ENCODE results near the gene ASXL1. TPM values are rescaled to one million over a fixed set of nuclear protein-coding genes. Genes with fewer than 3 reads are reported as not detected.

ASXL1 gene
- polyA plus RNA-seq, 1 of the 3 experiments (the other 2 are of a cell fraction): 36.6 TPM

GRCh38 chr20:32473231-32474008 lies 115.3 kb downstream of the ASXL1 start:
- no peak for TF ChIP-seq EZH2phosphoT487 (IDR thresholded peaks at IDR 0.05; ENCODE audit: borderline replicate concordance, low read depth)
- TF ChIP-seq MXI1 (IDR thresholded peaks at IDR 0.05; ENCODE audit: low read depth, low read length): no peak
- no peak for TF ChIP-seq NFIC (IDR thresholded peaks at IDR 0.05; ENCODE audit: borderline replicate concordance)
- no peak for TF ChIP-seq FOSL2 (IDR thresholded peaks at IDR 0.05; ENCODE audit: borderline replicate concordance, low read depth)
- no peak for TF ChIP-seq POLR2AphosphoS5 (IDR thresholded peaks at IDR 0.05; ENCODE audit: low read depth, low read length)
- no peak for TF ChIP-seq TCF12 (IDR thresholded peaks at IDR 0.05)
- TF ChIP-seq, protein P1, sequence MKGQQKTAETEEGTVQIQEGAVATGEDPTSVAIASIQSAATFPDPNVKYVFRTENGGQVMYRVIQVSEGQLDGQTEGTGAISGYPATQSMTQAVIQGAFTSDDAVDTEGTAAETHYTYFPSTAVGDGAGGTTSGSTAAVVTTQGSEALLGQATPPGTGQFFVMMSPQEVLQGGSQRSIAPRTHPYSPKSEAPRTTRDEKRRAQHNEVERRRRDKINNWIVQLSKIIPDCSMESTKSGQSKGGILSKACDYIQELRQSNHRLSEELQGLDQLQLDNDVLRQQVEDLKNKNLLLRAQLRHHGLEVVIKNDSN (IDR thresholded peaks at IDR 0.05; ENCODE audit: borderline replicate concordance, low read depth): no peak
- TF ChIP-seq SIN3A (IDR thresholded peaks at IDR 0.05; ENCODE audit: borderline replicate concordance, low read depth, low read length): no peak
- TF ChIP-seq RCOR1 (IDR thresholded peaks at IDR 0.05; ENCODE audit: low read length): no peak
- TF ChIP-seq, protein P2, sequence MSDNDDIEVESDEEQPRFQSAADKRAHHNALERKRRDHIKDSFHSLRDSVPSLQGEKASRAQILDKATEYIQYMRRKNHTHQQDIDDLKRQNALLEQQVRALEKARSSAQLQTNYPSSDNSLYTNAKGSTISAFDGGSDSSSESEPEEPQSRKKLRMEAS (IDR thresholded peaks at IDR 0.05; ENCODE audit: low read depth): no peak
- TF ChIP-seq RXRA (IDR thresholded peaks at IDR 0.05; ENCODE audit: borderline replicate concordance, low read depth): no peak
- no peak for TF ChIP-seq NRF1 (IDR thresholded peaks at IDR 0.05; ENCODE audit: low read depth, low read length)
- no peak for TF ChIP-seq TAF1 (IDR thresholded peaks at IDR 0.05; ENCODE audit: borderline replicate concordance, low read depth, low read length)
- TF ChIP-seq IRF3 (IDR thresholded peaks at IDR 0.05; ENCODE audit: low read depth, low read length): no peak
- TF ChIP-seq, protein P3, sequence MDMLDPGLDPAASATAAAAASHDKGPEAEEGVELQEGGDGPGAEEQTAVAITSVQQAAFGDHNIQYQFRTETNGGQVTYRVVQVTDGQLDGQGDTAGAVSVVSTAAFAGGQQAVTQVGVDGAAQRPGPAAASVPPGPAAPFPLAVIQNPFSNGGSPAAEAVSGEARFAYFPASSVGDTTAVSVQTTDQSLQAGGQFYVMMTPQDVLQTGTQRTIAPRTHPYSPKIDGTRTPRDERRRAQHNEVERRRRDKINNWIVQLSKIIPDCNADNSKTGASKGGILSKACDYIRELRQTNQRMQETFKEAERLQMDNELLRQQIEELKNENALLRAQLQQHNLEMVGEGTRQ (IDR thresholded peaks at IDR 0.05; ENCODE audit: borderline replicate concordance, low read depth, low read length): no peak
- TF ChIP-seq MEF2A (IDR thresholded peaks at IDR 0.05; ENCODE audit: borderline replicate concordance, low read depth): no peak
- TF ChIP-seq GATA2 (CRISPR knock-in tag; IDR thresholded peaks at IDR 0.05): no peak
- peaks cover 22% of the 10 kb centered on the region; the same call in 1 of the 2 replicates for H4K20me1 ChIP-seq (ENCODE audit: insufficient read depth)
- ChIA-PET POLR2A (no interaction called here), CTCF (interaction anchor here (2.4 to 3.2 kb wide), 2 partner anchors 8 to 179 kb away, joined by 6 to 11 read pairs; no protein-coding TSS in a partner anchor)
- peaks cover 51 to 57% of the 10 kb centered on the region in 2 experiments; a peak in 3 of 4 replicates for H3K4me1 ChIP-seq (ENCODE audit: control insufficient read depth in 1 of 2, insufficient read depth in 2 of 2, low read depth in 1 of 2, low read length in 1 of 2)
- 92% methylated on average over 23 of the region's 29 CpGs for WGBS (ENCODE audit: low lambda C conversion rate)
- peak overlapping the region; percentile 76 for H3K9ac ChIP-seq
- peaks cover 21% of the 10 kb centered on the region for H3F3A ChIP-seq (replicated peaks; ENCODE audit: insufficient read depth)
- peaks cover 97% of the 10 kb centered on the region for H3K79me2 ChIP-seq (ENCODE audit: insufficient read depth)
- peak; percentile 17 for DNase-seq
- peaks cover 12 to 18% of the 10 kb centered on the region in 2 experiments for H3K36me3 ChIP-seq (replicated peaks in 1 of 2; ENCODE audit: control insufficient read depth in 1 of 2, insufficient read depth in 2 of 2, low read length in 1 of 2)
- H3K27me3 ChIP-seq (ENCODE audit: insufficient read depth): no peaks in the 10 kb centered on the region
- no peak overlapping the region for H3K4me3 ChIP-seq (ENCODE audit: low read depth in 2 of 2, low read length in 1 of 2)
- H3K9me3 ChIP-seq: no peaks in the 10 kb centered on the region
- peak overlapping the region in 1 of 2 experiments; percentile 29; a peak in 1 of 4 replicates for H3K27ac ChIP-seq (ENCODE audit: low read depth in 2 of 2, low read length in 1 of 2)
- no peak overlapping the region for H2AFZ ChIP-seq (ENCODE audit: low read depth)
- no peaks in the 10 kb centered on the region for H3K9me2 ChIP-seq
- H3K4me2 ChIP-seq: peak overlapping the region; percentile 93
